SK-N-DZ (cell line): ENCODE measurements around the gene S100A2.

Experiments
- DNase-seq: peaks from one replicate; pipeline ENCODE4 v3.0.0-alpha.2; 2015; ENCODE audit warnings: low spot score

Gene S100A2

DNA sequence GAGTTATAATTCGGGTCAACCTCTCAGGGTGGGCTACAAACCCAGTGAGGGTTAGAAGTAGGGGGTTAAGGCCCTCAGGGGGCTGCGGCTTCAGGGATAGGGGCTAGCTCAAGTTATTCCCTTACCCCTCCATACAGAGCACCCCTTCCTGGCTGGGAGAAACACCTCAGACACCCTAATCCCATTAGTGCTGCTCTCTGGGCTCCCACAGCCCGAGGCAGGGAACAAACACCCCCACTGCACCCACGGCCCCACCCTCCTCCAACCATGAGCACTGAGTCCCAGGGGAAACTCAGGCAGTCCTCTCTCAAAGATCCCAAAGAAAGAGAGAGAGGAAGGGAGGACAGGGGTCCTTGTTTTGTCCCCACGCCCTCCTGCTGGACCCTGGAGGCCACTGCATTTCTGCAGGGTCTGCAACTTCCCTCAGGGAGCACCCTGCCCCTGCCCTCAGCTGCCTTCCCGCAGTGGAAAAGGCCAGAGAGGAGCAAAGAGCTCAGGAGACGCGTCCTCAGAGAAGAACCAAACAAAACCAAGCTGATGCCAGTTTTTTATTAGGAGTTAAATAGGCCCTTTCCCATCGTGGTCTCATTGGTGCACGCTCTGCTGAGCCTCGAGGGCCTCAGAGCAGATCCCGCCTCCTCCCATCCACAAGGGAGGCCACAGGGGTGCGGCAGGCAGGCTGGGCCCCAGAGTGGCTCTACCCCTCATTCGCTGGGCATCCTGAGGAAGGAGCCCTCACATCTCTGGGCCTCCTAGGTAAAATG, 18.7 kb downstream of the S100A2 start:
- DNase-seq: no peak

DNA sequence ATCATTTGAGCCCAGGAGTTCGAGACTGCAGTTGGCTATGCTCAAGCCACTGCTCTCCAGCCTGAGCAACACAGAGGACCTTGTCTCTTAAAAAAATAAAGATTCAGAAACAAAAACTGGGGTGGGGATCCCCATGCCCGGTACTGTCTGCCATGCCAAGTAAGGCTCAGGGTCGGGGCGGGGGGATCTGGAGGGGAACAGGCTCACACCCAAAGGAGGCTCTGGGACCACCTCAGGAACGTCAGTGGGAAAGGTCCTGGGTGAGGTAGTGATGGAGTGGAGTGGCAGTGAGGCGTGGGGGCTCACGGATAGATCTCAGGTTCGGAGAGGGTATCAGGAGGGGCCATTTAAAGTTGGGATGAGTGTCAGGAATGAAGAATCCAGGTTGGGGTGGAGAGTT, 19.3 kb downstream of the S100A2 start:
- no peak for DNase-seq

GRCh38 chr1:153545067-153546055, 20.3 kb downstream of the S100A2 start, which contains the start of gene S100A4:
Gene S100A4, minus strand, starts transcription at chr1:153545806. Its CDS starts 1,012 bp downstream, at chr1:153544794.
- DNase-seq: peak; percentile 90

DNA sequence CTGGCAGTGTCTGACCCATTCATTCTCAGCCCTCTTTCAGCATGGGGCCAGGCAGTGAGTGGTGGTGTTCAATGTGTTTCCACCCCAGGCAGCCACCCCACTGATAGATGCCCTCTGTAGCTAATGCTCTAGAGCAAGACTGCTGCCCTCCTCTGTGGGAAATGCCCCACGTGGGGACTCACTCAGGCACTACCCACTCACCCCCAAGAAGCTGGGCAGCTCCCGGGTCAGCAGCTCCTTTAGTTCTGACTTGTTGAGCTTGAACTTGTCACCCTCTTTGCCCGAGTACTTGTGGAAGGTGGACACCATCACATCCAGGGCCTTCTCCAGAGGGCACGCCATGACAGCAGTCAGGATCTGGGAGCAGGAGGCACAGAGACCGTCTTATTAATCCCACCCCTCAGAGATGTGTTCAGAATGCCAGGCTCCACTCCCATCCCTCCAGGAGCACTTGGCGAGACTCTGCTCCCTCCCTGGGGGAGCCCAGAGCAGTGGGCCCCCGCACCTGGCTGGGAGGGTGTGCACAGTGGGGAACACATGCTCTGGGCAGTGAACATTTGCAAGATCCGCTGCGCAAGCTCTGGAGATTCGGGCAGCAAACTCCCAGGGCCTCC, 21.1 kb downstream of the S100A2 start:
- DNase-seq: no peak

DNA sequence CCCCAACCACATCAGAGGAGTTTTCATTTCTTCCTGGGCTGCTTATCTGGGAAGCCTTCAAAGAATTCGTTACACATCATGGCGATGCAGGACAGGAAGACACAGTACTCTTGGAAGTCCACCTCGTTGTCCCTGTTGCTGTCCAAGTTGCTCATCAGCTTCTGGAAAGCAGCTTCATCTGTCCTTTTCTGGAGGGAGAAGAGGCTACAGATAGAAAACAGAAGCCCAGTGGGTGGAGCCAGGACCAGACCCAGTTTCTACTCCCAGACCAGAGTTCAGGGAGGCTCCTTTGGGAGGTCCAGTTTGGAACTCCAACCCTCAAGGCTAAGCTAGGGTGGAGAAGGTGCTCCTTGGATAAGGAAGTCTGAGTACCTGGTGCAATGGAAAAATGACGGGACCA, 21.9 kb downstream of the S100A2 start:
- no peak for DNase-seq

DNA sequence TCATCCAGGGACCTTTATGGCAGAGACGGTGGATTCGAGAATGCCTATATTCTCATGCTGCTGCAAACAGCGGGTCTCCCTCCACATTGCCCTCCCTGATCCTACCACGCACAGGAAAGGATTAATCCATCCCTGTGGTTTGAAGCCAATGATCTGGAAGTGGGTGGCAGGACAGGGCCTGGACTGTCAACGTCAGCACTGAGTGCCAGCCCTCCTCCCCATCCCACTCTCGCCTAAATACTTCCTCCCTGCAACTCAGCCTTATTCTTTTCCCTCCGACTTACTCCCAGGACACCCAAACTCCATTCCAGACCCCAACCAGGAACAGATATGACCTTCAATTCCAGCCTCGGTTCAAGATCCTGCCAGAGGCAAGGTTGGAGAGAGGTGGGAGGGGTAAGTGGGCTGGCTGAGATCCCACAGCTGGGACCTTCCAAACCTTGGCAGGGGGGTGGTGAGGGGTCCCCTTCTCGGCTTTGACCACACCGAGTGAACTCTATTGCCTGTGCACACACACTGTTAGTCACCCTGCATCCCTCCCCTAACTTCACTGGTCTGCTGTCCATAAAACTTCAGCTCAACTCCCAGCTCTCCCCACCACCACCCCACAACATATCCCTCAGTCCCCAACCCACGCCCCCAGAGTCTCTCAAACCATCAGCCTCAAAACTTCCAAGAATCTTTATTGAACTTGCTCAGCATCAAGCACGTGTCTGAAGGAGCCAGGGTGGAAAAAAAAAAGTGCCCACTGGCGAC, 22.5 kb downstream of the S100A2 start:
- no peak for DNase-seq

DNA sequence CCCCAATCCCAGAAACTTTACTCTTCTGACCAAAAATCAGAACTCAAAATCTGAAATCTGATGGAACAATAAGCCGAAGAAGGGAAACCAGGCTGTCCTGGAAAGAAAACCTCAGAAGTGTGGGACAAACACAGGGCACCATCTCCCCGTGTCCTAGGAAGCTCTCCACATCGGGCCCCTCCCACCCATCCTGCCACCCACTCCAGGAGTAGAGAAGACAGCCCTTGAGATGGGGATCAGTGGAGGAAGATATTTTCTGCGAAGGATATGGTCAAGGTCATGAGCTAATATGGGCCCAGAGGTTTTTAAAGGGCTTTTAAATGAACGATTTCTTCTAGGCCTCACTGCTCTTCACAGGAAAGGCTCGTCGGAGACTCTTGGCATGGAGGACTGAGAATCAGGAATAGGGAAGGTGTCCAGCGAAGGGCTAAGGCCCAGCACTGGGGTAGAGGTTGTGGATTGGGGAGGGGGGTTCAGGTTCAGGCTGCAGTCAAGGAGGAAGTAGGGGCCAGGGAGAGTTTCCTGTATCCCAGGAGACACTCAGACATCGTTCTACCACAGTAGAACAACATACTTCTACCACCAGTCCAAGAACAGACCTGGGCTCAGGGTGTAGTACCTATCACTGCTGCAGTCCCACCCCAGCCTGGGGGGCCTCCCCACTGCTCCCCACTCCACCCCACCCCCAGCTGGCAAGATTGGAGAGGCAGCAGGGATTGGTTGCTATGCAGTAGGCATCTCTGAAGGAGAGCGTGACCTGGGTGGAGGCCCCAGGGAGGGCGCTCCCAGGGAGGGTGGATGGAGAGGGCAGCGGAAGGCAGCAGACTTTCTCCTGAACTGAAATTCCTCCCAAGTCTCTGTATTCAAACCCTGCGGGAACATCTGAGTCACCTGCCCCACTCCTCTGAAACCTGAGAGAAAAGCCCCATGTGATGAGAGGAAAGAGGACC, 23.7 kb downstream of the S100A2 start:
- DNase-seq: no peak

- no peak for DNase-seq
Measured at GRCh38 chr1:153540394-153541361, 25.0 kb downstream of the S100A2 start, which contains the start of gene S100A5. Gene S100A5, minus strand, starts transcription at chr1:153540934. Its CDS starts 743 bp downstream, at chr1:153540191.

GRCh38 chr1:153539395-153540093, 26.1 kb downstream of the S100A2 start:
- no peak for DNase-seq

- peak; percentile 83 for DNase-seq
Measured at GRCh38 chr1:153538315-153538821, 27.3 kb downstream of the S100A2 start.

- no peak for DNase-seq
Measured at GRCh38 chr1:153537376-153537730, 28.3 kb downstream of the S100A2 start.

- no peak for DNase-seq
Measured at GRCh38 chr1:153536671-153537375, 28.8 kb downstream of the S100A2 start.

GRCh38 chr1:153536012-153536670, 29.5 kb downstream of the S100A2 start:
- DNase-seq: no peak

DNA sequence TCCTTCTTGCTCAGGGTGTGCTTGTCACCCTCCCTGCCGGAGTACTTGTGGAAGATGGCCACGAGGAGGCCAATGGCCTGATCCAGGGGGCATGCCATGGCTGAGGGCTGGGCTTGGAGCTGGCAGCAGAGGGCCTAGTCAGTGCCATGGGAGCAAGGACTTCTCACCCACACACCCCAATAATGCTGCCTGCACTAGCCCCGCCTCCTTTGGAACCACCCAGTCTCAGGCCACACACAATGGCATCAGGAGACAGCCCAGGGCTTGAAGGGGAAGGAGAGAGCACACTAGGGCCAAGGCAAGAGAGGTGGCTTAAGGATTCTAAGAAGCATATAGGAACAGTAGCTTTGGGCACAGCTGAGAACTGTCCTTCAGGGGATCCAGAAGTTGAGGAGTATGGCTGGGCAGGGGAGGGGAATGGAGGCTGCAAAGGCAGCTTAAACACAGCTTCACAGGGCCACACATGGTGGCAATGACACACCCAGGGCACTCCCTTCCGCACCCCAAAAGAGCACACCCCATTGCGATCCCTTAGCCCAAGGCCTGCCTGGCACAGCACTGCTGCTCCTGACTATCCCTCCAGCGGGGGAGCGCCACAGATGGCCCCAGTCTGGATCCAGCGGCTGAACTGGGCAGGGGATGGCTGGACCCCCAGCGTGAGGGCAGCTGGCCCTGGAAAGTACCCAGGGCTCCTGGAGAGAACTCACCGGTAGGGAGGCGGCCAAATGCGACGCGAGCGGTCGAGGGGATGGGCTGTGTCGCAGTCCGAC, 30.2 kb downstream of the S100A2 start, which contains the start of gene S100A6:
Gene S100A6 (minus strand): TSS at position 750 of the 770 bp plus-strand sequence. CDS start 652 bp downstream, at position 98.
- DNase-seq: no peak

DNA sequence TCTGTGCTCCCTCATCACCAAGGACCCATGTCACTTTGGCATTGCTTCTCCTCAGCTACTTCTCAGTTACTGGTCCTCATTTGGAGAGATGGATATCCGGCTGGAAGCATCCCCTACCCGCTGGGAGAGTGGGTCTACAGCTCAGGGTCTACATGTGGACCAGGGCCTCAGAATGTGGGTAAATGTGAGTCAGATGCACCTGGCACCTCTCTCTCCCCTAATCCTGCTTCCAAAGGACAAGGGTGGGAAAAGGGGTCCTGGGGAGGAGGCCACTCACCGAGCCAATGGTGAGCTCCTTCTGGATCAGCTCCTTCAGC, 30.8 kb downstream of the S100A2 start:
- DNase-seq: no peak
